Stimulated activated CD4-positive, alpha-beta T cell treated with anti-CD3 and anti-CD28 coated beads, Interleukin-4, amount 100 ng/mL, for 1 hour (primary cell): Measurements from ENCODE around the gene DNTT.
"Not testable (repeated sequence)": the region's sequence is repeated elsewhere in the genome, so short reads cannot be mapped to it uniquely, and the experiment has no call there.

Experiments
- DNase-seq: peaks from one replicate; pipeline ENCODE4 v3.0.0-alpha.2; 2020

Gene DNTT

GRCh38 chr10:96276831-96277230, 27.4 kb upstream of the DNTT start:
- no peak for DNase-seq

- no peak for DNase-seq
Observed at GRCh38 chr10:96279191-96279641, 25.0 kb upstream of the DNTT start.

GRCh38 chr10:96280859-96281258, 23.4 kb upstream of the DNTT start:
- no peak for DNase-seq

GRCh38 chr10:96281444-96282029, 22.7 kb upstream of the DNTT start:
- no peak for DNase-seq

- no peak for DNase-seq
Observed at GRCh38 chr10:96283351-96283750, 20.9 kb upstream of the DNTT start.

GRCh38 chr10:96283756-96284155, 20.5 kb upstream of the DNTT start:
- no peak for DNase-seq

- no peak for DNase-seq
Observed at GRCh38 chr10:96285331-96285752, 18.9 kb upstream of the DNTT start.

- no peak for DNase-seq
Observed at GRCh38 chr10:96287392-96288105, 16.7 kb upstream of the DNTT start.

GRCh38 chr10:96288151-96288621, 16.0 kb upstream of the DNTT start:
- no peak for DNase-seq

GRCh38 chr10:96289218-96289910, 14.9 kb upstream of the DNTT start:
- DNase-seq = no peak

- no peak for DNase-seq
Observed at GRCh38 chr10:96290368-96291133, 13.7 kb upstream of the DNTT start.

- DNase-seq = no peak
Observed at GRCh38 chr10:96292971-96293920, 11.0 kb upstream of the DNTT start.

- no peak for DNase-seq
Observed at GRCh38 chr10:96295475-96295874, 8.8 kb upstream of the DNTT start.

GRCh38 chr10:96297486-96297885, 6.7 kb upstream of the DNTT start:
- no peak for DNase-seq

- no peak for DNase-seq
Observed at GRCh38 chr10:96298362-96298761, 5.9 kb upstream of the DNTT start.

GRCh38 chr10:96299383-96299782, 4.9 kb upstream of the DNTT start:
- DNase-seq = no peak

GRCh38 chr10:96301616-96302015, 2.6 kb upstream of the DNTT start:
- no peak for DNase-seq

GRCh38 chr10:96305019-96305418, 785 bp downstream of the DNTT start:
- no peak for DNase-seq

- no peak for DNase-seq
Observed at GRCh38 chr10:96306516-96306915, 2.3 kb downstream of the DNTT start.

- not testable (repeated sequence) for DNase-seq
Observed at GRCh38 chr10:96308854-96309253, 4.6 kb downstream of the DNTT start.

GRCh38 chr10:96309628-96310320, 5.5 kb downstream of the DNTT start:
- DNase-seq = no peak

- no peak for DNase-seq
Observed at GRCh38 chr10:96310321-96310669, 6.1 kb downstream of the DNTT start.
